CD4-positive, alpha-beta T cell (primary cell): Measurements from ENCODE around the gene CHD2. TPM values are rescaled to one million over a fixed set of nuclear protein-coding genes. Genes with fewer than 3 reads are reported as not detected.

ENCODE experiments used
- ATAC-seq: fragments of 200-7000 bp; cut with Tn5 transposase; one replicate; pipeline ENCODE4 v1.10.0; 2022; ENCODE audit warnings: mild to moderate bottlenecking; ENCODE audit not compliant: poor library complexity
- CTCF ChIA-PET: fragments of 350-600 bp; sonication (Branson Sonifier 250); formaldehyde crosslinking; loops from one replicate; lab custom pipeline; 2021; ENCODE audit warnings: antibody characterized with exemption, inconsistent platforms; lab: Charles Lee
- POLR2A ChIA-PET: fragments of 350-600 bp; sonication (Branson Sonifier 250); formaldehyde crosslinking; loops from one replicate; lab custom pipeline; 2021; ENCODE audit warnings: antibody characterized with exemption, inconsistent platforms; lab: Charles Lee
- DNase-seq, 14 experiments: peaks; one replicate each; pipeline ENCODE4 v3.0.0-alpha.2; 2013 to 2020; ENCODE audit warnings: mixed read lengths in 2 of 14
- H3K27ac ChIP-seq, 2 donors: one replicate each; pipeline versions ENCODE4 v1.5.1 to v1.7.0; 2013; ENCODE audit warnings: low read length in 2 of 2, low read depth in 1 of 2, mild to moderate bottlenecking in 1 of 2
- H3K27me3 ChIP-seq, 2 experiments: 1 replicate in 1 of 2; 2 replicates in 1 of 2; pipeline versions ENCODE4 v1.6.1 to v1.7.0; 2013; ENCODE audit warnings: low read length in 2 of 2, control low read depth in 1 of 2, mild to moderate bottlenecking in 1 of 2, moderate library complexity in 1 of 2; ENCODE audit not compliant: insufficient read depth in 2 of 2, control insufficient read depth in 1 of 2
- H3K36me3 ChIP-seq: one replicate; pipeline ENCODE4 v1.6.1; 2013; ENCODE audit warnings: low read length, control low read depth; ENCODE audit not compliant: insufficient read depth
- H3K4me1 ChIP-seq: one replicate; pipeline ENCODE4 v1.6.1; 2013; ENCODE audit warnings: low read length, control low read depth; ENCODE audit not compliant: insufficient read depth
- H3K4me3 ChIP-seq: one replicate; pipeline ENCODE4 v1.5.1; 2013; ENCODE audit warnings: mild to moderate bottlenecking, low read length, moderate library complexity
- H3K9me3 ChIP-seq, 2 experiments: 1 replicate in 1 of 2; 2 replicates in 1 of 2; pipeline versions ENCODE4 v1.6.1 to v1.7.0; 2013; ENCODE audit warnings: low read length in 2 of 2, mild to moderate bottlenecking in 2 of 2, control low read depth in 1 of 2, moderate library complexity in 1 of 2; ENCODE audit not compliant: control insufficient read depth in 1 of 2, insufficient read depth in 1 of 2
- H3K27ac Mint-ChIP-seq: one replicate; pipeline ENCODE4 v1.8.0; 2020; ENCODE audit warnings: mixed read lengths
- H3K27me3 Mint-ChIP-seq: one replicate; pipeline ENCODE4 v1.8.0; 2021; ENCODE audit warnings: mixed read lengths
- H3K36me3 Mint-ChIP-seq: one replicate; pipeline ENCODE4 v1.8.0; 2021; ENCODE audit warnings: low read depth, mixed read lengths
- H3K4me1 Mint-ChIP-seq: one replicate; pipeline ENCODE4 v1.8.0; 2021; ENCODE audit warnings: low read depth, mixed read lengths
- H3K4me3 Mint-ChIP-seq: one replicate; pipeline ENCODE4 v1.8.0; 2020; ENCODE audit warnings: mild to moderate bottlenecking, mixed read lengths
- H3K9me3 Mint-ChIP-seq: one replicate; pipeline ENCODE4 v1.8.0; 2020; ENCODE audit warnings: mixed read lengths
- intact Hi-C, 2 experiments: fragments of 100-400 bp; cut with DNase I in 1 of 2; cut with micrococcal nuclease in 1 of 2; formaldehyde crosslinking; loops; one replicate each; pipeline versions ENCODE4 v1.15.1 to v1.9.0; 2023 to 2025; cut with DNase I, micrococcal nuclease
- total RNA-seq, 174 experiments: library from RNA in 2 of 174; stranded (reverse) in 2 of 174; gene quantifications; one replicate each; pipeline ENCODE4 v1.2.3 and lab custom pipeline; 2021 to 2026
- TF ChIP-seq, protein P1 (sequence below): fragments of 200-600 bp; IDR thresholded peaks from one replicate; pipeline ENCODE4 v1.8.0; 2022; ENCODE audit warnings: antibody characterized with exemption, mild to moderate bottlenecking

CHD2 gene
- total RNA-seq, 2 experiments from 2014 or later: 615 to 660 TPM

DNA sequence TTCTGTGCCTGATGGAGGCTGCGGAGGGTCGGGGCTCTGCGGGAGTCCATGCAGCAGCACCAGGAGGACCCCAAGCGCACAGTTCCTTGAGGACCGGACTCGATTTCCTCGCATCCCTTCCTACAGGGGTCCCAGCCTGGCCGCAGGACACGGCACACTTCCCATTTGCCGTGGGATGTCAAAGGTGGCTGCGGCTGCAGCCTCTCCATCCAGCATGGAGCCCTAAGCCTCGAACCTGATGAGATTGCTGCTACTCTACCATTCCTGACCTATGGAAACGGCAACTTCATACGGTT is 148.2 kb downstream of the CHD2 start:
- TF ChIP-seq, protein P1, sequence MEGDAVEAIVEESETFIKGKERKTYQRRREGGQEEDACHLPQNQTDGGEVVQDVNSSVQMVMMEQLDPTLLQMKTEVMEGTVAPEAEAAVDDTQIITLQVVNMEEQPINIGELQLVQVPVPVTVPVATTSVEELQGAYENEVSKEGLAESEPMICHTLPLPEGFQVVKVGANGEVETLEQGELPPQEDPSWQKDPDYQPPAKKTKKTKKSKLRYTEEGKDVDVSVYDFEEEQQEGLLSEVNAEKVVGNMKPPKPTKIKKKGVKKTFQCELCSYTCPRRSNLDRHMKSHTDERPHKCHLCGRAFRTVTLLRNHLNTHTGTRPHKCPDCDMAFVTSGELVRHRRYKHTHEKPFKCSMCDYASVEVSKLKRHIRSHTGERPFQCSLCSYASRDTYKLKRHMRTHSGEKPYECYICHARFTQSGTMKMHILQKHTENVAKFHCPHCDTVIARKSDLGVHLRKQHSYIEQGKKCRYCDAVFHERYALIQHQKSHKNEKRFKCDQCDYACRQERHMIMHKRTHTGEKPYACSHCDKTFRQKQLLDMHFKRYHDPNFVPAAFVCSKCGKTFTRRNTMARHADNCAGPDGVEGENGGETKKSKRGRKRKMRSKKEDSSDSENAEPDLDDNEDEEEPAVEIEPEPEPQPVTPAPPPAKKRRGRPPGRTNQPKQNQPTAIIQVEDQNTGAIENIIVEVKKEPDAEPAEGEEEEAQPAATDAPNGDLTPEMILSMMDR: no peak
- intact Hi-C loops: no loop called here
- no peaks in the 10 kb centered on the region for H3K27me3 ChIP-seq
- no peak overlapping the region for H3K4me3 ChIP-seq
- Mint-ChIP-seq H3K27ac (no peak overlapping the region), H3K27me3 (no peaks in the 10 kb centered on the region), H3K4me1 (peaks cover 28% of the 10 kb centered on the region), H3K9me3 (peaks cover 2% of the 10 kb centered on the region), H3K36me3 (no peaks in the 10 kb centered on the region), H3K4me3 (no peak overlapping the region)
- ChIA-PET CTCF (interaction anchor here (1.3 kb wide), 1 partner anchor 13 kb away, joined by 6 read pairs; no protein-coding TSS in a partner anchor), POLR2A (interaction anchor here (1.0 kb wide), 1 partner anchor 19 kb away, joined by 4 read pairs; no protein-coding TSS in a partner anchor)
- DNase-seq (no peak), ATAC-seq (no peak)
- peaks cover 6 to 19% of the 10 kb centered on the region in 2 experiments for H3K9me3 ChIP-seq
- no peak overlapping the region for H3K27ac ChIP-seq
- no peaks in the 10 kb centered on the region for H3K36me3 ChIP-seq
- peaks cover 29% of the 10 kb centered on the region for H3K4me1 ChIP-seq

DNA sequence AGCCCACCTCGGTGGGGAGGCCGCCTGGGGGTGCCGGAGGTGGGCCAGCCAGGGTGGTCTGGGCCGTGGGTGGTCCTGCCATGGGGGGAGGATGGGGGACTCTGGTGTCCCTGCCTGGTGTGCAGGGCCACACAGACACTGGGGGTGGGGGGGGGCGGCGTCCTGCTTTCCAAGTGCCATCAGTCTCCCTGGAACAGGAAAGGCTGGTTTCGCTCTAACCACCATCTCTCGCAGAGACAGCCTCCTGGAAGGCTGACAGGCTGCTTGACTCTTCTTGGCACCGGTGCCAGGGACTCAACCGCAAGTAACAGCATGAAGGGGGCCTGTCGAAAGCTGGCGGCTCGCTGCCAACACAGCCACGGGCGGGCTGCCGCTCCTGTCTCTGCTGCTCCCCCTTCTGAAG is 148.6 kb downstream of the CHD2 start:
- POLR2A ChIA-PET: interaction anchor here (1.0 kb wide), 1 partner anchor 20 kb away, joined by 4 read pairs; no protein-coding TSS in a partner anchor
- Mint-ChIP-seq H3K27ac (no peak overlapping the region), H3K27me3 (no peaks in the 10 kb centered on the region), H3K4me3 (no peak overlapping the region), H3K9me3 (peaks cover 2% of the 10 kb centered on the region), H3K4me1 (peaks cover 28% of the 10 kb centered on the region), H3K36me3 (no peaks in the 10 kb centered on the region)
- Histone ChIP-seq H3K4me3 (no peak overlapping the region), H3K36me3 (no peaks in the 10 kb centered on the region), H3K9me3 (peaks cover 6 to 19% of the 10 kb centered on the region in 2 experiments), H3K27me3 (no peaks in the 10 kb centered on the region), H3K4me1 (peaks cover 29% of the 10 kb centered on the region), H3K27ac (no peak overlapping the region)
- ATAC-seq: no peak
- CTCF ChIA-PET: no interaction called here
- no peak for DNase-seq
- intact Hi-C loops: no loop called here
- TF ChIP-seq, protein P1: no peak

DNA sequence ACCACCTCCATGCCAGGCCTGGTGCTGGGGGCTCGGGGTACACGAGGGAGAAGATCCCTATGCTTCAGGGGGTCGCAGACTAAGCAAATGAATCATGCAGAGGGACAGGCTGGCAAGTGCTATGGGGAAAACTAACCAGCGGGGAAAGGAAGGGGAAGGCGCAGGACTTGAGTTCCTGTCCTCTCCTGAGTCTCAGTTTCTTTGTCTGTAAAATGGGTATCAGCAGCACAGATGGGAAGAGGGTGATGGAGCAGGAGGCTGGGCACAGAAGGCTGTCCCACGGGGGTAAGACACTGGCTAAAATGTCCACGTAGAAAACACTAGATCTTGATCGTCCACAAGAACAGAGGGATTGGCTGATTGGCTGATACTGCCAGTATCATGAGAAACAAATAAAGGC is 149.1 kb downstream of the CHD2 start:
- Mint-ChIP-seq H3K27me3 (no peaks in the 10 kb centered on the region), H3K27ac (no peak overlapping the region), H3K9me3 (peaks cover 2% of the 10 kb centered on the region), H3K36me3 (no peaks in the 10 kb centered on the region), H3K4me3 (no peak overlapping the region), H3K4me1 (peaks cover 28% of the 10 kb centered on the region)
- Histone ChIP-seq H3K36me3 (no peaks in the 10 kb centered on the region), H3K27ac (no peak overlapping the region), H3K4me1 (peaks cover 29% of the 10 kb centered on the region), H3K27me3 (no peaks in the 10 kb centered on the region), H3K4me3 (no peak overlapping the region), H3K9me3 (peaks cover 6 to 19% of the 10 kb centered on the region in 2 experiments)
- TF ChIP-seq, protein P1: no peak
- ChIA-PET POLR2A (interaction anchor here (1.0 kb wide), 1 partner anchor 20 kb away, joined by 4 read pairs; no protein-coding TSS in a partner anchor), CTCF (no interaction called here)
- intact Hi-C loops: no loop called here
- DNase-seq (no peak), ATAC-seq (no peak)
